Cerebellar nuclear complex (tissue), 1 donor: ENCODE data around the gene RNU6-1.

Experiments
- DNase-seq, 2 experiments: peaks; one replicate each; lab custom pipeline; 2025; lab: John Stamatoyannopoulos, UW

Gene RNU6-1

DNA sequence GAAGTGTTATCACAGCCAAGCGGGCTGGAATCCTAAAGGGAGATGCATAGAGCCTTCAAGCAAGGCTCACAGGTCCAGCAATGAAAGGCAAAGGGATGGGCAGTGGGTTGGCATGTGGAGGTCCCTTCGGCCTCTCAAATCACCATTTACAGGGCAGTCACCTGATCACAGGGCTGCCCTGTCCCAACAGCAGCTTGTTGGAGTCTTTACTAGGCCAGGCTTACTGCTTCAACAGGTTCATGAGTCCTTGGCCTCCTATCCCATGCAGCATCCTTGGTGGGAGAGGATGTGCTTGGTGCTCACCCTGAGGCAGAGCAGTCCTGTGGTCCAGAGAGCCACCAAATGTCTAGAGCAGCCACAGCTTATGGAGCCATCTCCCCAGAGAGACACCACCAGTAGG is 38.7 kb downstream of the RNU6-1 start:
- no peak for DNase-seq

DNA sequence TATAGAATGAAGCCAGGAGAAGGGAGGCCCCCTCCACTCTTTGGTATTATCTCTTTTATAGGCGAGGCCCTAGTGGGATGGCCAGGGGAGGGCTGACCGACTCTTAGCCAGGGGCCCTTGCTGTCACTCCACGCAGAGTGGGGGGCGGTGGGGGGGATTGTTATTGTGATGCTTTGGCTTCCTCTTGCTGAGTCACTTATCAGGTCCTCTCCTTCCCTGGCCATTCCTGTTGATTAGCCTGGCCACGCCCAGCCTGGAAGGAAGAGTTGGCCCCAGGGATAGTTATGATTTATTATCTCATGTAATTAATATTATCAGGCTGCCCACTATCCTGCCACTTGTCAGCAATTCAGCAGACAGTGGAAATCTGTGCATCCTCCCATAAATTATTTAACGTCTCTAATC is 40.0 kb downstream of the RNU6-1 start:
- DNase-seq = no peak

DNA sequence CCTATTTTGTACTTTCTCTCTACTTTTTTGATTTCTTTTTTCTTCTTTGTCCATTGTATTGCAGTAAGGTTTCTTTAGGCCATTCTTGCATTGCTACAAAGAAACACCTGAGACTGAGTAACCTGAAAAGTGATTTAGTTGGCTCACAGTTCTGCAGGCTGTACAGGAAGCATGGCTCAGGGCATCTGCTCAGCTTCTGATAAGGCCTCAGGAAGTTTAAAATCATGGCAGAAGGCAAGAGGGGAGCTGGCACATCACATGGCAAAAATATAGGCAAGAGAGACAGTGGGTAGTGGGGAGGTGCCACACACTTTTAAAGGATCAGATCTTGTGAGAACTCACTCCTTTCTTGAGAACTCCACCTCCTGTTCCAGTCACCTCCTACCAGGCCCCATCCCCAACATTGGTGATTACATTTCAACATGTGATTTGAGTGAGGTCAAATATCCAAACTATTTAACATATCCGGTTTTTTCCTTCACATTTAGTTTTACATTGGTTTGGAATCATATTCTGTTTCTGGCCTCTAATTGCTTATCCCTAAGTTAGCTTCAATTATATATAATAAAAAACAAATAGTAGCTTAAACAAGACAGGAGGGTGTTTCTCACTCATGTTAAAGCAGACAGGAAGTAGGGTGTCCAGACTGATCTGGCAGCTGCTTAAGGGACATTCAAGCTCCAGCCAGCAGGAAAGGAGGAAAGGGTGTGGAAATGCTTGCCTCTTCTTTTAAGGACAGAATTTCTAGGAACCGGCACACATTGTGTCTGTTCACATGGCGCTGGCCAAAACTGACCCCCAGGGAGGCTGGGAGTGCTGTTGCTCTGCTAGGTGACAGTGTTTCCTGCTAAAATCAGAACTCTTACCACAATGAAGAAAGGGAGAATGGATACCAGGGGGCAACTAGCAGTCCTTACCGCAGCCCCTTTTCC is 43.4 kb downstream of the RNU6-1 start:
- no peak for DNase-seq

DNA sequence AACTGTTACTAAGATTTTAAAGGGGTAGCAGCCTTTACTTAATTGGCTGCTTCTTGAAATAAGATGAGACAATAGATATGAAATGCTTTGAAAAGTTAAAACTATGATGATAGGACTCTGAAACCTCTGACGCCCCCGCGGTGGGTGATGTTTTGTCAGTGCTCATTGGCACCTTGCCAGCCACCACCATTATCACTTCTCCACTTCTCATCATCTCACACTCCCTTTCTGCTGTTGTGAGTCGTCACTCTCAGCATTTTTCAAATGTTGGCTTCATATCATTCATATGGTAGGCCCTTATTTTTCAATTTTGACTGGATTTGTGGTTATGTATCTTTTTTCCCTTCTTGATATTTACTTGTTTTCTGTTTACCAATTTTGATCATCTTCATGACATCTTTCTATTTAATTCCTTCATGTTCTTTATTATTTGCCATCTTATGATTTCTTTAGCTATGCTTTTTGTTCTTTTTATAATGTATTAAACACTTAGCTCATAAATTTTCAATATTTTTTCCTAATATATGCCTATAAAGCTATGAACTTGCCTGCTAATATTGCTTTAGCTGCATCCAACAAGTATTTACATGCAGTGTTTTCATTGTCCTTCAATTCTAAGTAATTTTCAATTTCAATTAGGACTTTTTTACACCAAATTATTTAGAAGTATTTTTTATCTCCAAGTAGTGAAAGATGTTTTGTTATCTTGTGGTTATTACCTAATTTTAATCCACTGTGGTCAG is 44.8 kb downstream of the RNU6-1 start:
- DNase-seq = no peak

DNA sequence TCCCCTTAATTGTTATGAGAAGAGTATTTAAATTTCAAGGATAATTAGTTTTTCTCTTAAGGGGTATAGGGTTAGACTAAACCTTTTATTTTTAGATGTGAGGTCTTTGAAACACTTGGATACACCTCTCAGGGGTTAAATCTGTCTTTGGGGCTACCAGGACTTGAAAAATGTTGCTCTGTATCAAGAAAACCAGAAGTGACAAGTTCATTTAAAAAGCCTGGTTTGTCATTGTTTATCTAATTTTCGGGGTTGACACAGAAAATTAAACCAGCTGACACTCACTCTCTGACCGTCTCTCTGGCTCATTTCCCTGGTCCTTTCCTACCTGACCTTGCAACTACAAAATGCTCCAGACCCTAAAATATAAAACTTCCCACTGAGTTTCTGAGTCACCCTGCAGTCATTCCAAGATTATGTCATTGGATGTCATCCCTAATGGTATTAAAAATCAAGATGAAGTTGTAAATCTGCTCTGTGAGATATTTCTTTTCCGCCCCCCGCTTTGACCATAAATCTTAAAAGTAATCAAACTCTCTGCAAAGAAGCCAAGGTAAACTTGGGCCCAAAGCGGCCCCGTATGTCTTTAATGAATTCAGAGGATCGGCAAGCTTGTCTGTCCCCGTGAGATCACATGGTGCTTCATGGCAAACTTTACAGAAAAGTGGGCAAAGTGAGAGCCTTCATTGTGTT is 47.4 kb downstream of the RNU6-1 start:
- DNase-seq = no peak

DNA sequence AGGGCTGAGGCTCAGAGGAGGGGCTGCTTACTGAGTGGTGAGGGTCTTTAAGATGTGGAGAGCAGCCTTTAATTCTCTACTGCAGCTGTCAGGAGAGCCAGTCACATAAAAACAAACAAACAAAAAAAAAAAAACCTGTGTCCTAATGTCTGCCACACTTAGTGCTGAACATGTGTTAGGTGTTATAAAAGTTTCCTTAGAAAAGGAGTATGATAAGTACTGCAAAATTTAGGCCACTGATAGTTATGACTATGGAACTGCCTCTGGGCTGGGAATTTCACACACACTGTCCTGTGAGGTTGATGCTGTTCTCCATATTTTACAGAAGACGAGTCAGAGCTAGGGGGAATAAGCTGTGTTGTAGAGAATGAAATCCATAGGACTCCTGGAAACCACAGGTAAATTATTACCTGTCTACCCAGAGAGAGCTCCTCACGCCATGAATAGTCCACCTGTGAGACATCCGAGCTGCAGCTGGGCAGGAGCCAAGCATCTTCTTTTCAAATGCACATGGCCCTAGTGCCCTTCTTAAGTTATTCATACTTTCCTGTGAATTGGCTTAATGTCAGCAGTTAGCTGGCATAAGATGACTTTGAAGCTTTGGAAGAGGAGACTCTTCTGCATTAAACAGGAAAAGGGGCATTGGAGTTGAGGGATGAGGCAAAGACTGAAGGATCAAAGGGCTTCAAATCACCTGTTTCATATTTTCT is 49.1 kb downstream of the RNU6-1 start:
- DNase-seq = no peak
